Epithelial cell of esophagus (primary cell): ENCODE data around the gene RAB40C.

Source experiments
- DNase-seq: peaks from one replicate; pipeline ENCODE4 v3.0.0; 2010; ENCODE audit warnings: low read depth
- H3K4me3 ChIP-seq: 2 replicates; pipeline ENCODE4 v1.5.1; 2011; ENCODE audit warnings: mild to moderate bottlenecking, low read length, control low read depth
- CTCF ChIP-seq: IDR thresholded peaks from 2 replicates; pipeline ENCODE4 v1.5.1; 2011; ENCODE audit warnings: low read depth, mild to moderate bottlenecking, low read length, control low read depth, inconsistent platforms; ENCODE audit not compliant: insufficient read depth; ENCODE audit errors: missing control alignments

RAB40C gene

GRCh38 chr16:588639-588888 is 1.3 kb upstream of the RAB40C start:
- DNase-seq, result peak; percentile 66

DNA sequence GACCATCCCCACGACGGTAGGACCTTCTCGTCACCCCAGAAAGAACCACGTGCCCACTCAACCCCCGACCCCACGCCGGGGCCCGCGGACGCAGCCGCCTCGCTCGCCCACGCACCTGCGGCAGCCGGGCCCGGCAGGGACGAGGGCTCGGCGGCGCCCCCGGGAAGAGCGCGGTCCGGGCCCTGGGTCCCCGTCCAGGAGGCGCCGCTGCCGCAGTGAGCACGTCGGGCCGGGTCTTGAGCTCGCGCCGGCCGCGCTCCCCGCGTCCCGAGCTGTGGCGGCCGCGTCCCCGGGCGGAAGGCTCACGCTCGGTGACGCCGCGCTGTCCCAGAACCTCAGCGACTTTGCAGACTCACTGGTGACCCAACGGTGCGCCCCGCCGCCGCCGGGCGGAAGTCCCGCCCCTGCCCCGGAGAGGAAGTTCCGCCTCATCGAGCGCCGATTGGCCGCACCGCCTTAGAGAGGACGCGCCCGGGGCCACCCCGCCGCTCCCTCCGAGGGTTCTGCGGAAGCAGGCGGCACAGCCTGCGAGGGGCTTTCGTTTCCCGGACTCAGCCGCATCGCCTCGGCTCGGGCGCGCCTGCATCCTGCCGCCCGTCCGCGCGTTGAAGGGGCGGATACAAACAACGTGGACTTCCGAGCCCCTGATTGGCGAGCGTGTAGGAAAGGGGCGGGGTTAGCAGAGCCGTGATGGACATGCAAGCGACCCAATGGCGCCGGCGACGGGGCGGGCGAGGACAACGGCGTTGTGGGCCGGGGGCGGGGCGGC is 793 bp upstream of the RAB40C start:
- DNase-seq, result peak; percentile 96
- peak overlapping the region; percentile 75 for H3K4me3 ChIP-seq
- TF ChIP-seq CTCF, result no peak

More at GRCh38 chr16:588639-588888, 1.3 kb upstream of the RAB40C start:
- H3K4me3 ChIP-seq, result peak overlapping the region; percentile 75
- no peak for TF ChIP-seq CTCF

- no peak for TF ChIP-seq CTCF
- peak; percentile 54 for DNase-seq
- H3K4me3 ChIP-seq, result peak overlapping the region; percentile 88
These were observed 435 bp downstream of the RAB40C start for GRCh38 chr16:590188-590814.

- peak overlapping the region; percentile 88 for H3K4me3 ChIP-seq
- TF ChIP-seq CTCF, result no peak
- DNase-seq, result no peak
These were observed 942 bp downstream of the RAB40C start for GRCh38 chr16:590815-591200.

- DNase-seq, result peak; percentile 50
- peak overlapping the region; percentile 88 for H3K4me3 ChIP-seq
- TF ChIP-seq CTCF, result no peak
These were observed 1.4 kb downstream of the RAB40C start for GRCh38 chr16:591231-591630.

DNA sequence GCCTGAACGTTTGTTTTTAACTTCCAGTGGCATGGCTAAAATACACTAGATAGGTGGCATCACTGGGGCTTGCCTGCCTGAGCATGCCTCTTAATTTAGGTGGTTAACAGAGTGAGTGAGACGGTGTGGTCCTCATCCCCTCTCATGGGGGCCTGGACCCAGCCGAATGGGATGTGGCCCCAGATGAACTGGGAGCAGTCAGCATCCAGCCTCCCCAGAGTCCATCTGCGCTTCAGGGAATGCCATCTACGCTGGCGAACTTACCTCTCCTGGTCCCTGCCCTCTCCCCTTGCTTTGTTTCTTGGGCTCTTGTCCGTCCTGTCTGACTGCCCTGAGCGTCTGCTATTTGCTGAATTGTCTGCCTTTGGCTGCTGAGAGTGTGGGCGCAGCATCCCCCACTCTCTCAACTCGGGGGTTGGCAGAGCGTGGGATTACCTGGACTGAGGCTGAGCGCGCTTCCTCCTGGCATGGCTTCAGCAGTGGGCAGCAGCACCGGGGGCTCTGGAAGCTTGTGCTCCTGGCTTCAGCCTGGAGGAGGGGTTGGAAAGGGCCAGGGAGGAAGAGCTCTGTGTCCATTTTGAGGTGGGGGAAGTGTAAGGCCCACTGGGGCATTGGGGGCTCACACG is 2.1 kb downstream of the RAB40C start:
- peak overlapping the region; percentile 50 for H3K4me3 ChIP-seq
- no peak for TF ChIP-seq CTCF
- DNase-seq, result peak; percentile 11
